ENCODE results near the gene RFNG.

GRCh38 chr17:82097184-82097918 is 45.7 kb upstream of the RFNG start:
- TF ChIP-seq CTCF (IDR thresholded peaks at IDR 0.05) (no peak), POLR2A (IDR thresholded peaks at IDR 0.05) (no peak), EP300 (IDR thresholded peaks at IDR 0.05) (no peak)

Measured in suprapubic skin (tissue), 3 donors.